GM20000 (cell line): ENCODE data around the gene ZNF33B.

Source experiments
- DNase-seq: peaks from one replicate; pipeline ENCODE4 v3.0.0; 2012; ENCODE audit warnings: low spot score
- CTCF ChIP-seq: IDR thresholded peaks from 2 replicates; pipeline ENCODE4 v1.5.1; 2012; ENCODE audit warnings: mild to moderate bottlenecking, control low read depth; ENCODE audit errors: extremely low read depth, missing control alignments

The ZNF33B gene

GRCh38 chr10:42648512-42648911, 10.1 kb upstream of the ZNF33B start:
- TF ChIP-seq CTCF, result no peak
- no peak for DNase-seq

- DNase-seq, result no peak
- TF ChIP-seq CTCF, result no peak
Observed at GRCh38 chr10:42646687-42647640, 8.6 kb upstream of the ZNF33B start.

GRCh38 chr10:42646214-42646613, 7.8 kb upstream of the ZNF33B start:
- TF ChIP-seq CTCF, result no peak
- DNase-seq, result no peak

GRCh38 chr10:42645516-42645915, 7.1 kb upstream of the ZNF33B start:
- DNase-seq, result no peak
- no peak for TF ChIP-seq CTCF

GRCh38 chr10:42645103-42645502, 6.7 kb upstream of the ZNF33B start:
- no peak for TF ChIP-seq CTCF
- no peak for DNase-seq

- DNase-seq, result no peak
- TF ChIP-seq CTCF, result no peak
Observed at GRCh38 chr10:42640610-42641229, 2.4 kb upstream of the ZNF33B start.

GRCh38 chr10:42638821-42639270, 476 bp upstream of the ZNF33B start:
- TF ChIP-seq CTCF, result no peak
- DNase-seq, result no peak
